NCI-H526 treated with DMSO at 0.1 percent for 48 hours (cell line): ENCODE results near the gene ATXN1L.
A peak's percentile ranks its signal among the peaks of the same experiment; 100 is the strongest.
"Not testable (repeated sequence)": the region's sequence is repeated elsewhere in the genome, so short reads cannot be mapped to it uniquely, and the experiment has no call there.

ENCODE experiments used
- DNase-seq: peaks from one replicate; lab custom pipeline; 2025; lab: John Stamatoyannopoulos, UW

ATXN1L gene

GRCh38 chr16:71845639-71846430 is at the start of gene ATXN1L:
Gene ATXN1L (plus strand): TSS chr16:71845976. CDS start chr16:71849741, 3,765 bp downstream.
- DNase-seq, result peak; percentile 42

- no peak for DNase-seq
These were observed 49.2 kb upstream of the ATXN1L start for GRCh38 chr16:71796501-71797097.

GRCh38 chr16:71803305-71803690 is 42.5 kb upstream of the ATXN1L start:
- no peak for DNase-seq

- no peak for DNase-seq
These were observed 37.7 kb upstream of the ATXN1L start for GRCh38 chr16:71807905-71808592.

- peak; percentile 79 for DNase-seq
These were observed 37.0 kb upstream of the ATXN1L start, which contains the start of gene AP1G1 for GRCh38 chr16:71808593-71809459. Gene AP1G1 (minus strand): TSS chr16:71808834. CDS start chr16:71789479, 19,355 bp downstream.

- not testable (repeated sequence) for DNase-seq
These were observed 35.6 kb upstream of the ATXN1L start for GRCh38 chr16:71810155-71810530.

- no peak for DNase-seq
These were observed 34.4 kb upstream of the ATXN1L start for GRCh38 chr16:71811261-71811803.

GRCh38 chr16:71817155-71817500 is 28.6 kb upstream of the ATXN1L start:
- not testable (repeated sequence) for DNase-seq

GRCh38 chr16:71826533-71827017 is 19.2 kb upstream of the ATXN1L start:
- no peak for DNase-seq

- DNase-seq, result no peak
These were observed 15.4 kb upstream of the ATXN1L start for GRCh38 chr16:71830359-71830758.

- DNase-seq, result not testable (repeated sequence)
These were observed 14.1 kb upstream of the ATXN1L start for GRCh38 chr16:71831698-71832097.

GRCh38 chr16:71832112-71832511 is 13.7 kb upstream of the ATXN1L start:
- DNase-seq, result not testable (repeated sequence)

GRCh38 chr16:71834291-71834690 is 11.5 kb upstream of the ATXN1L start:
- DNase-seq, result no peak

GRCh38 chr16:71837150-71837549 is 8.6 kb upstream of the ATXN1L start:
- no peak for DNase-seq

GRCh38 chr16:71840052-71840451 is 5.7 kb upstream of the ATXN1L start:
- no peak for DNase-seq

- DNase-seq, result no peak
These were observed 2.2 kb upstream of the ATXN1L start for GRCh38 chr16:71843572-71843971.

GRCh38 chr16:71846431-71846830 is 655 bp downstream of the ATXN1L start:
- DNase-seq, result no peak

- DNase-seq, result no peak
These were observed 1.3 kb downstream of the ATXN1L start for GRCh38 chr16:71847096-71847495.

- DNase-seq, result no peak
These were observed 2.8 kb downstream of the ATXN1L start for GRCh38 chr16:71848622-71849021.

- DNase-seq, result no peak
These were observed 6.0 kb downstream of the ATXN1L start for GRCh38 chr16:71851746-71852145.

- DNase-seq, result no peak
These were observed 6.4 kb downstream of the ATXN1L start for GRCh38 chr16:71852158-71852557.

- DNase-seq, result no peak
These were observed 6.8 kb downstream of the ATXN1L start for GRCh38 chr16:71852561-71852960.
